GM19328 (cell line): ENCODE data around the gene C22orf15.

Source experiments
- ATAC-seq: cut with Tn5 transposase; IDR thresholded peaks from one replicate; pipeline ENCODE4 v1.9.1; 2021; ENCODE audit warnings: mild to moderate bottlenecking, moderate library complexity; ENCODE audit not compliant: unreplicated experiment

Gene C22orf15

DNA sequence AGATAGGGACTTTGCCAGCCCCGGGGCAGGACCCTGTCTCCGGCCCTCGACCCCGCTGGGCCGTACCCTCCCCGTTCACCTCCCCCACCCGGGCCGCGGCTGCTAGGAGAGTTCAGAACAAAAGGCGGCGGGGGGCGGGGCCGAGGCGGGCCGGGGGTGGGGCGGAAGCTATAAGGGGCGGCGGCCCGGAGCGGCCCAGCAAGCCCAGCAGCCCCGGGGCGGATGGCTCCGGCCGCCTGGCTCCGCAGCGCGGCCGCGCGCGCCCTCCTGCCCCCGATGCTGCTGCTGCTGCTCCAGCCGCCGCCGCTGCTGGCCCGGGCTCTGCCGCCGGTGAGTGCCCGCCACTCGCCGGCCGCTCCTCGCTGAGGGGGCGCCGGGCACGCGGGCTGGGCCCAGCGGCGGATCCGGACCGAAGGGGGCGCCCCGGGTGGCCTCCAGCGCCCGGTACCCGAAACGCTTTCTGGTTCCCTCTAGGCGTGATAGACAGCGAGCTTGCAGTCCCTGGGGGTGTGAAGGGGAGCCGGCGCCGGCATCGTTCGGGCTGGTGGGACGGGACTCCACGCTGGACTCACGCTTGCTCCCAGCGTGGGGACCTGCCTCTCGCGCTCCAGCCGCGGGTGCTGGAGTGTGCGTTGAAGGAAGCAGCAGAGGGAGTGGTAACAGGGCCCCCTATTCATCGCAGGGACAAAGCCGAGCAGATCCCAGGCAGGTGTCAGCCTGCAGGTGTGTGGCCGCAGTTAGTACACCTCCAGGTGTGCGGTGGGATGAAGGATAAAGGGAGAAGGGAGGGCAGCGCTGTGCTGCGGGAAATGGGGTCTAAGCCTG, 10.1 kb downstream of the C22orf15 start, which contains the start of gene MMP11:
MMP11 (plus strand) TSS at position 201 of the 825 bp plus-strand sequence; CDS start at position 223, 22 bp downstream.
- ATAC-seq: no peak

DNA sequence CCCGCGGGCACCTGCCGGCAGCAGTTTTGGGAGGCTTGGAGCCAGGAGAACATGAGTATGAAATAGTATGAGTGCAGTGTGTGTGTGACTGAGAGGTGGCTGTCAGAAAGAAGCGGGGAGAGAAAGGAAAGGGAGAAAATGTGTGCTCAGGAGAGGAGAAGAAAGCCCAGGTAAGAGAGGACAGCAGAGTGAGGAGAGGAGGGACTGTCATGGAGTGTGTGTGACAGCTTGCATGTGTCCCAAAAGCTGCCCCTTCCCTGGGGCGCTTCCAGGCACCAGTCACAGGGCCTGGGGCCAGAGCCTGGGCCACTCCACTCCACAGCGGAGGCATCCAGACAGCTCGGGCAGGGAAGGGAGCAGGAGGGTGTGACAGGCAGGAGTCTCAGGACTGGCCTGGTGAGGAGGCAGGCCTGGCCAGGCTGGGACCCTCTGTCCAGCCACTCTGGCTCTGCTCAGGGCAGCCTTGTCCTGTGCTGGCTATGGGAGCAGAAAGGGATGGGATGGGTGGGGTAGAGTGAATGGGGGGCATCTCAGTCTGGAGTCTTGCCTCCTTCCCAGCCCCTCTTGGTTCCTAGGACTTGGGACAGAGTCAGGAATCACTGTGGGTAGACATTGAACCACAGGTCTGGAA, 10.8 kb downstream of the C22orf15 start:
- ATAC-seq: no peak

- no peak for ATAC-seq
Measured at GRCh38 chr22:23774114-23774921, 11.5 kb downstream of the C22orf15 start.

DNA sequence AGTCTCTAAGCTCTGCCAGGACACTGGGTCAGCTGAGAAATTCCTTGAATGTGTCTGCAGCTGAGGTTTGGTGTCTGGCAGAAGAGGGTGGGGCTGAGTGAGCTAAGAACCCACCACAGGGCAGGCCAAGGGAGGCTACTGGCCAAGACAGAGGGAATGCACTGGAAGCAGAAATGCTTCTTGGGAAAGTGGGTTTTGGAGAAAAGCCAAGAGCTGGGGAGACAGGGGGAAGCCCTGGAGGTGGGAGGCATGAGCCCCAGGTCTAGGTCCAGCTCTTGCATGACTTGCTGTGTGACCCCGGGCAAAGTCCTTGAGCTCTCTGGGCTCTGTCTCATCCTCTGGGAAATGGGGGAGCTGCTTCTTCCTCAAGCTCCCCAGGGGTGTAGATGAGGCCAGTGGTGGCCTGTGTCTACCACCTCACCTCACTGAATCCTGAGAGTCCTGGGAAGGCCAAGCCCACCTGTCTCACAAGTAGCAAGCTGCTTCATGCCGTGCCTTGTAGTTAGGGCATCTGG, 12.2 kb downstream of the C22orf15 start:
- ATAC-seq: no peak

DNA sequence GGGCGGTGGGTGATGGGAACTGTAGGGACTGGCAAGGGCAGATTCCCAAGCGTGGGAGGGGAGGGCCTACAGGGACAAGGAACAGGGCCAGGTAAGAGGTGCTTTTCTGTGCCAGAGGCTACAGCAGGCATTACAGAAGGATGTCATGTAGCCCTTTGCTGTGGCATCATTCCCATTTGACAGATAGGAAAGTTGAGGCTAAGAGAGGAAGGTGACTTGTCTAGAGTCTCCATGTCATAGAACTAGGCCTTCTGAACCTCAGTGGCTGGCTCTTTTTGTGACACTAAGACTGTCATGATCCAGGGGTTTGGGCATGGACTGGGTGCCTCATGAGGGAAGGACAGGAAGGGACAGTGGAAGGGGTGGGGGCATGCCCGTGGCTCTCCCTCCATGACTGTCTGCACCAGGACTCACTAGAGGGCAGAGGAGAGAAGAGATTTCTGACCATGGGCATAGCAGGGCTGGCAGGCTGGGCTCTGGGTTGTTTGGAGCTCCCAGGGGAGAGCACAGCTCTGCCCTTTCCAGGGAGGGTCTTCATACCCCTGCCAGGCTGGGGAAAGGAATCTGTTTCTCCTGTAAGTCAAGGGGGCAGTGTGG, 13.1 kb downstream of the C22orf15 start:
- ATAC-seq: no peak

- no peak for ATAC-seq
Measured at GRCh38 chr22:23777776-23778576, 15.2 kb downstream of the C22orf15 start.

GRCh38 chr22:23778577-23778900, 15.7 kb downstream of the C22orf15 start:
- no peak for ATAC-seq

GRCh38 chr22:23779083-23779482, 16.3 kb downstream of the C22orf15 start:
- no peak for ATAC-seq

- ATAC-seq: no peak
Measured at GRCh38 chr22:23779731-23780130, 16.9 kb downstream of the C22orf15 start.

GRCh38 chr22:23780146-23780748, 17.5 kb downstream of the C22orf15 start:
- no peak for ATAC-seq

DNA sequence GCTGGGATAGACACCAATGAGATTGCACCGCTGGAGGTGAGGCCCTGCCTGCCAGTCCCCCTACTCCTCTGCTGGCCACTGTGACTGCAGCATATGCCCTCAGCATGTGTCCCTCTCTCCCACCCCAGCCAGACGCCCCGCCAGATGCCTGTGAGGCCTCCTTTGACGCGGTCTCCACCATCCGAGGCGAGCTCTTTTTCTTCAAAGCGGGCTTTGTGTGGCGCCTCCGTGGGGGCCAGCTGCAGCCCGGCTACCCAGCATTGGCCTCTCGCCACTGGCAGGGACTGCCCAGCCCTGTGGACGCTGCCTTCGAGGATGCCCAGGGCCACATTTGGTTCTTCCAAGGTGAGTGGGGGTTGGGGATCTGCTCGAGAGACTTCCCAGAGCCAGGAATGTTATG, 18.3 kb downstream of the C22orf15 start:
- no peak for ATAC-seq

- ATAC-seq: no peak
Measured at GRCh38 chr22:23781511-23782183, 18.9 kb downstream of the C22orf15 start.

GRCh38 chr22:23782252-23782651, 19.5 kb downstream of the C22orf15 start:
- ATAC-seq: no peak

GRCh38 chr22:23782703-23783102, 19.9 kb downstream of the C22orf15 start:
- ATAC-seq: no peak

GRCh38 chr22:23783265-23784150, 20.7 kb downstream of the C22orf15 start:
- ATAC-seq: no peak

GRCh38 chr22:23784215-23784732, 21.5 kb downstream of the C22orf15 start:
- ATAC-seq: no peak

DNA sequence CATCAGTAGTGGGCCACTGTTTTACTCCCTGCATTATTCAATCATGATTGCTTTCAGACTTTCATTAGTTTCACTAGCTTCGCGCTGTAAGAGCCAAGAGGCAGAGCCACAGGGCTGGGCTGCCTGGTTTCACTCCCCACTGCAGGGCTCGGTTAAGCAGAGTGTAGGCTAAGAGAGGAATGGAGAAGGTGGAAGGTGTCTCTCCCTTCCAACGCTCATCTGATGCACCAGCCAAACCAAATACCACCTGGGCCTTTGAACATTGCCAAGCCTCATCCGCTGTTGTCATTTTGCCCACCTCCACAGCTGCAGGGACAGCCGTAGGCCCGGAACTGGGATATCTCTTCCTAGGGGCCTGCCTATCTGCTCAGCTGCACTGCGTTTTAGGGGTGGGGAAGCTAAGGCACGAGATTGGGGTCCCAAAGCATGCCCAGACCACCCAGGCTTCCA, 23.5 kb downstream of the C22orf15 start:
- ATAC-seq: no peak
